ENCODE data around the gene GIGYF2.

- TF ChIP-seq CTCF (IDR thresholded peaks at IDR 0.05): no peak
- TF ChIP-seq POLR2AphosphoS5 (IDR thresholded peaks at IDR 0.05): no peak
Observed at GRCh38 chr2:232831496-232831895, 134.4 kb downstream of the GIGYF2 start.
